ENCODE data around the gene HPSE.

HPSE gene

DNA sequence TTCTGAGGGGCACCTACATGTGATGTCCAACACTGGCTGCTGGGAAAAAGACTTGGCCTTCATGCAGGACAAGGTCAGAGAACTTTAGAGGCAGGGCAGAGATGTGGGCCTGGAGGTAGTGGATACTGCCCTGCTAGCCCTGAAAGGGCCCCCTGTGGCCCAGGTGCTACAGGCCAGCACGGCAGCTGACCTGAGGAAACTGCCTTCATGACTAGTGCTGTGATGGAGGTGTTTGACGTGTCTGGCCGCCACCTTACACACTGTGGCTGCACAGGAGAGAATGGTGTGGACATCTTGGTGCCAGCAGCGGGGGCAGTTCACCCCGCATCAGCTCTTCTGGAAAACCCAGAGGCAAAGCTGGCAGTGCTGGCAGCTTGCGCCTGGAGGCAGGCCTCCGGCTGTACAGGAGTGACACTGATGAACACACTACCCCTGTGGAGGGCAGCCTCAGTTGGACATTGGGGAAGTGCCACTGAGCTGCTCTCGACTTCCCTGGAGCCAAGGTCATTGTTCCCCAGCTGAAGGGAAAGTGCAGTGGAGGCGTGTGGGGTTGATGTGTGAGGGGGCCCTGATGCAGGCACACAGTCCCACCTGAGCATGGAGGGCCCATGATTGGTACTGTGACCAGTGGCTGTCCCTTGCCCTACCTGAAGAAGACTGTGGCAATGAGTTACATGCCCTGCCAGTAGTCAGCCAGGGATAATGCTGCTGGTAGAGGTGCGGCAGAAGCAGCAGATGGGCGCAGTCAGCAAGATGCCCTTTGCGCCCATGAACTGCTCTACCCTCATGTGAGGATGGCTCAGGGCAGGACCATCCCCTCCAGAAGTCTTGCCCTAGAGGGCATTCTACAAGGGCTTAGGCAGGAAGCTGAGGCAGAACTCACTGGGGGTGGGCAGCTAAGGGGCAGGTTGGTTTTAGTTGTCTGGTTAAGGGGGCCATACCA, 87.0 kb downstream of the HPSE start:
- DNase-seq (ENCODE audit: low read depth): no peak

Measured in stimulated activated CD4-positive, alpha-beta T cell treated with anti-CD3 and anti-CD28 coated beads, Interleukin-2, amount 100 ng/mL, for 4 hours (primary cell).